GM21717 (cell line): Measurements from ENCODE around the gene KRT37.
"Not testable (repeated sequence)": the region's sequence is repeated elsewhere in the genome, so short reads cannot be mapped to it uniquely, and the experiment has no call there.

ENCODE experiments used
- ATAC-seq: cut with Tn5 transposase; IDR thresholded peaks from one replicate; pipeline ENCODE4 v1.9.1; 2021; ENCODE audit warnings: mild to moderate bottlenecking, moderate library complexity; ENCODE audit not compliant: unreplicated experiment

The KRT37 gene

GRCh38 chr17:41437254-41437653 is 12.9 kb upstream of the KRT37 start:
- ATAC-seq, result no peak

- ATAC-seq, result no peak
Measured at GRCh38 chr17:41434415-41434814, 10.0 kb upstream of the KRT37 start.

- ATAC-seq, result no peak
Measured at GRCh38 chr17:41434005-41434404, 9.6 kb upstream of the KRT37 start.

- ATAC-seq, result no peak
Measured at GRCh38 chr17:41433586-41433985, 9.2 kb upstream of the KRT37 start.

GRCh38 chr17:41430376-41430775 is 6.0 kb upstream of the KRT37 start:
- ATAC-seq, result not testable (repeated sequence)

GRCh38 chr17:41429667-41430066 is 5.3 kb upstream of the KRT37 start:
- ATAC-seq, result no peak

GRCh38 chr17:41428591-41429291 is 4.4 kb upstream of the KRT37 start:
- ATAC-seq, result no peak

GRCh38 chr17:41422586-41422985 is 1.8 kb downstream of the KRT37 start:
- ATAC-seq, result not testable (repeated sequence)

GRCh38 chr17:41421617-41422016 is 2.8 kb downstream of the KRT37 start:
- no peak for ATAC-seq

GRCh38 chr17:41421116-41421515 is 3.3 kb downstream of the KRT37 start:
- no peak for ATAC-seq

- ATAC-seq, result no peak
Measured at GRCh38 chr17:41420134-41420533, 4.3 kb downstream of the KRT37 start.

- ATAC-seq, result no peak
Measured at GRCh38 chr17:41419716-41420115, 4.7 kb downstream of the KRT37 start.

GRCh38 chr17:41418116-41418860 is 6.1 kb downstream of the KRT37 start:
- no peak for ATAC-seq

GRCh38 chr17:41417576-41418015 is 6.8 kb downstream of the KRT37 start:
- ATAC-seq, result no peak

- no peak for ATAC-seq
Measured at GRCh38 chr17:41417127-41417526, 7.3 kb downstream of the KRT37 start.

- no peak for ATAC-seq
Measured at GRCh38 chr17:41416479-41416878, 7.9 kb downstream of the KRT37 start.

- no peak for ATAC-seq
Measured at GRCh38 chr17:41415833-41416335, 8.5 kb downstream of the KRT37 start.

- ATAC-seq, result no peak
Measured at GRCh38 chr17:41415411-41415810, 9.0 kb downstream of the KRT37 start.

GRCh38 chr17:41413982-41414381 is 10.4 kb downstream of the KRT37 start:
- ATAC-seq, result no peak

- ATAC-seq, result no peak
Measured at GRCh38 chr17:41413353-41413957, 10.9 kb downstream of the KRT37 start.

- ATAC-seq, result no peak
Measured at GRCh38 chr17:41411072-41411840, 13.1 kb downstream of the KRT37 start.
